ENCODE measurements around the gene CDC42EP1.
"Not testable (repeated sequence)": the region's sequence is repeated elsewhere in the genome, so short reads cannot be mapped to it uniquely, and the experiment has no call there.

The CDC42EP1 gene

DNA sequence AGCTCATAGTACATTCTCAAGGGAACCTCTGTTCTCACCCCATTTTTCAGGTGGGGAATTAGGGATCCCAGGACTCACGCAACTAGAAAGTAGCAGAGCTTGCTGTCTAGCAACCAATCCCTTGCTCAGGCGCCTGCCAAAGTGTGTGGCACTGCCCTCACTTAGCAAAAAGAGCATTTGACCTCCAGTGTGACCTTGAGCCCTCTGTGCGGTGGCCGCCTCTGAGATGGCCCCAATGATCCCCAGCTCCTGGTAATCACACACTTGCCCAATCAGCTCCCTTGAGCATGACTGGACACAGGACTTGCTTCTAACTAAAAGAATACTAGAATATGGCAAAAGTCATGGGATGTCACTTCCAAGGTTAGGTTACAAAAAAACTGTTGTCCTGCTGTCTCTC lies 22.2 kb downstream of the CDC42EP1 start:
- no peak overlapping the region for H3K4me3 Mint-ChIP-seq
- H3K9me3 Mint-ChIP-seq = no peaks in the 10 kb centered on the region
- H3K36me3 Mint-ChIP-seq (ENCODE audit: insufficient read depth) = peaks cover 2% of the 10 kb centered on the region
- H3K4me1 Mint-ChIP-seq = peaks cover 3% of the 10 kb centered on the region
- peaks cover 28% of the 10 kb centered on the region for H3K27me3 Mint-ChIP-seq
- DNase-seq (ENCODE audit: low spot score in 2 of 2) (no peak), ATAC-seq (replicated peaks; ENCODE audit: extremely low read depth, poor library complexity, severe bottlenecking) (no peak)
- H3K27ac Mint-ChIP-seq (ENCODE audit: low read depth) = no peak overlapping the region

DNA sequence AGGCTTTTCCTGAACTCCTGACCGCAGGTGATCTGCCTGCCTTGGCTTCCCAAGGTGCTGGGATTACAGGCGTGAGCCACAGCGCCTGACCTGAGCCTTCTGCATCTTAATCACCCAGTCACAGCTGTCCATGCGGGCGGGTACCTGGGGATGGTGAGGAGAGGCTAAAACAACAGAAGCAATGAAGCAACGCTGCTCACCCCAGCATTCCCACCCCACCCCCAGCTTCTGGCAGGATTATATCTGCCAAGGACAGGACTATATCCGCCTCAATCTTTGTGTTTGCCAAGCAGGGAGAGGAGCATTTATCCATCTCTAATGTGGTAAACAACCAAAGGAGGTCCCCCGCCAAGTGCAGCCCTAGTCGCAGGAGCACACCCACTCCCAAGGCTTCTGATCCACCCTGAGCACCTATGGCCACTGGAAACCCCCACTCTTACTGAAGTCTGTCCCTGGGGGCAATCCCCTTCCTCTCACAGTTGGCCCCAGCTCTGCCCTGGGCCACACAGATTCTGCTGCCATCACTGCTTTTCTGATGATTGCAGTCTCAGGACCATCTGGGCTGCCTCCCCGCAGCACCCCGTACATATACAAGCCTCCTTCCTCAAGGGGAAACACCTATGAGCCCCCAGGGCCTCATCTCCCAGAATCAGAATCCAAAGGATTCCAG lies 28.4 kb downstream of the CDC42EP1 start:
- DNase-seq (ENCODE audit: low spot score in 2 of 2) = no peak
- H3K36me3 Mint-ChIP-seq (ENCODE audit: insufficient read depth) = no peaks in the 10 kb centered on the region
- no peaks in the 10 kb centered on the region for H3K9me3 Mint-ChIP-seq
- peaks cover 27% of the 10 kb centered on the region for H3K27me3 Mint-ChIP-seq
- H3K27ac Mint-ChIP-seq (ENCODE audit: low read depth) = no peak overlapping the region
- ATAC-seq (replicated peaks; ENCODE audit: extremely low read depth, poor library complexity, severe bottlenecking) = no peak
- peaks cover 12% of the 10 kb centered on the region for H3K4me1 Mint-ChIP-seq
- no peak overlapping the region for H3K4me3 Mint-ChIP-seq

DNA sequence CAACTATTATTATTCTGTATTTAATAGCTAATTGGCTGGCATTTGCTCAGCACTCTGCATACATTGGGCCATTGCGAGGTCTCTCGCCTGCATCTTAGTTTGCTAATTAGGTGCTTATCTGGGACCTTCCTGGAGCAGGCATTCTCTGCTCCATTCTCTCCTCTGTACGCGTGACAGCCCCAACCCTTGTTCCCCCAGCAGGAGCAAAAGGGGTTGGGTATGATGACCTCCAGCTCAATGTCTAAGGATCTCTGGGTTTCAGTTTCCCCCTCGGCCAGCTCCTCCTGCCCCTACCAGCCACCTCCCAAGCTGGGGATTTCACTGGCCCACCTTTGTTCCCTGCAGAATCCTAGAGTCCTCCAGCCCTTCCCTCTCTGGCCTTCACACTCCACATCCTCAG lies 29.4 kb downstream of the CDC42EP1 start:
- Mint-ChIP-seq H3K27ac (ENCODE audit: low read depth) (no peak overlapping the region), H3K4me1 (peaks cover 12% of the 10 kb centered on the region), H3K9me3 (no peaks in the 10 kb centered on the region), H3K27me3 (peaks cover 27% of the 10 kb centered on the region), H3K36me3 (ENCODE audit: insufficient read depth) (no peaks in the 10 kb centered on the region), H3K4me3 (no peak overlapping the region)
- DNase-seq (ENCODE audit: low spot score in 2 of 2) = no peak
- no peak for ATAC-seq (replicated peaks; ENCODE audit: extremely low read depth, poor library complexity, severe bottlenecking)

DNA sequence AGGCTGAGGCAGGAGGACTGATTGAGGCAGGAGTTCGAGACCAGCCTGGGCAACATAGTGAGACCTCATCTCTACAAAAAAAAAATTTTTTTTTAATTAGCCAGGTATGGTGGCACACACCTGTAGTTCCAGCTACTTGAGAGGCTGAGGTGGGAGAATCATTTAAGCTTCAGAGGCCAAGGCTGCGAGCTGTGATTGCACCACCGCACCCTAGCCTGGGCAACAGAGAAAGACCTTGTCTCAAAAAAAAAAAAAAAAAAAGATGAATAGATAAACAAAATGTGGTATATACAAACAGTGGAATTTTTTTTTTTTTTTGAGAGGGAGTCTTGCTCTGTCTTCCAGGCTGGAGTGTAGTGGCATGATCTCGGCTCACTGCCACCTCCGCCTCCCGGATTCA lies 30.8 kb downstream of the CDC42EP1 start:
- not testable (repeated sequence) for DNase-seq (ENCODE audit: low spot score in 2 of 2); H3K4me3 Mint-ChIP-seq; ATAC-seq (replicated peaks; ENCODE audit: extremely low read depth, poor library complexity, severe bottlenecking); H3K9me3 Mint-ChIP-seq; H3K36me3 Mint-ChIP-seq (ENCODE audit: insufficient read depth)
- Mint-ChIP-seq H3K4me1 (peaks cover 12% of the 10 kb centered on the region), H3K27ac (ENCODE audit: low read depth) (peak overlapping the region; percentile 74), H3K27me3 (peaks cover 16% of the 10 kb centered on the region)

DNA sequence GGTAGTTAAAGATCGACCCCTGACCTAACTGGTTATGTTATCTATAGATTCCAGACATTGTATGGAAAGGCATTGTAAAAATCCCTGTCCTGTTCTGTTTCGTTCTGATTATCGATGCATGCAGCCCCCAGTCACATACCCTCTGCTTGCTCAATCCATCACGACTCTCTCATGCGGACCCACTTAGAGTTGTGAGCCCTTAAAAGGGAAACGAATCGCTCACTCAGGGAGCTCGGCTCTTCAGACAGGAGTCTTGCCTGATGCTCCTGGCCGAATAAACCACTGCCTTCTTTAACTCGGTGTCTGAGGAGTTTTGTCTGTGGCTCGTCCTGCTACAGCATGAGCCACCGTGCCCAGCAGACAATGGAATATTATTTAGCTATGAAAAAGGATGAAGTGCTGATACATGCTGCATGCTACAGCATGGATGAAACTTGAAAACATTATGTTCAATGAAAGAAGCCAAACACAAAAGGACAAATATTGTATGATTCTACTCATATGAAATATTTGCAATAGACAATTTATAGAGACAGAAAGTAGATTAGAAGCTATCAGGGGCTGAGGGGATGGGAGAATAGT lies 31.6 kb downstream of the CDC42EP1 start:
- no peak for ATAC-seq (replicated peaks; ENCODE audit: extremely low read depth, poor library complexity, severe bottlenecking)
- Mint-ChIP-seq H3K36me3 (ENCODE audit: insufficient read depth) (no peaks in the 10 kb centered on the region), H3K27ac (ENCODE audit: low read depth) (no peak overlapping the region), H3K4me1 (peaks cover 12% of the 10 kb centered on the region), H3K4me3 (peak overlapping the region; percentile 51), H3K9me3 (no peaks in the 10 kb centered on the region), H3K27me3 (peaks cover 16% of the 10 kb centered on the region)
- no peak for DNase-seq (ENCODE audit: low spot score in 2 of 2)

DNA sequence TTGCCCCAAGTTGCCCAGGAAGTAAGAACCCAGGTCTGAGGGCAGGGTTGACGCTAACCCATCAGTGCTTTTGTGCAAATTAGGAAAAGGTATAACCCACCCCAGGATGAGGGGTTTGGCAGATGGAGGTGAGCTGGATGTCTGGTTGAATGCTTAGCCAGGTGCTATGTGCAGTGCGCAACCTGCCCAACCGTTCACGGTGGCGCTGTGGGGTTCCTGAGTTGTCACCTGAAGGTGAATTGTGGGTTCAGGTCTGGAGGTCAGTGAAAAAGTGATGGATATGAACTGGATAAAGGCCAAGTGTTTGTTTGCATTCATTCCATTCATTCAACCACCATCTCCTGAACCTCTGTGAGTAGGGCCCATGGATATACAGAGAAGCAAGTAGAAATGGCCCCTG lies 34.0 kb downstream of the CDC42EP1 start:
- H3K36me3 Mint-ChIP-seq (ENCODE audit: insufficient read depth) = no peaks in the 10 kb centered on the region
- no peak for ATAC-seq (replicated peaks; ENCODE audit: extremely low read depth, poor library complexity, severe bottlenecking)
- no peaks in the 10 kb centered on the region for H3K9me3 Mint-ChIP-seq

DNA sequence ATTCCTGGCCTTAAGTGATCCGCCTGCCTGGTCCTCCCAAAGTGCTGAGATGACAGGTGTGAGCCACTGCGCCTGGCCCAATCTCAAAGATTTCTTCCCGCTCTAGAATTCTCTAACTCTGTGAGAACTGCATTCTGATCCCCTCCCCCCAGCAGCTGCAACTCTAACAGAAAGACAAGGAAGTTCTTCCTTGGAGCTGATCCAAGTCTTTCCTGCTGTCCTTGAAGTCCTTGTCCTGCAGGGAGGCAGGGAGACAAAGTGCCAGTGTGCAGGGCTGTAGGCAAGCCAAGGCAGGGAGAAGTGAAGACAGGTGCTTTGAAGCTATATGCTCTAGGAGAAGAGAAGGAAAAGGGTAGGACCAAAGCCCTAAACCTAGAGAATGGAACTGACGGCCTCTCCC lies 38.9 kb downstream of the CDC42EP1 start:
- DNase-seq (ENCODE audit: low spot score in 2 of 2) (no peak), ATAC-seq (replicated peaks; ENCODE audit: extremely low read depth, poor library complexity, severe bottlenecking) (no peak)
- Mint-ChIP-seq H3K27ac (ENCODE audit: low read depth) (no peak overlapping the region), H3K9me3 (no peaks in the 10 kb centered on the region), H3K4me3 (no peak overlapping the region), H3K27me3 (no peaks in the 10 kb centered on the region), H3K36me3 (ENCODE audit: insufficient read depth) (no peaks in the 10 kb centered on the region), H3K4me1 (peaks cover 10% of the 10 kb centered on the region)

More for the DNA sequence above, 34.0 kb downstream of the CDC42EP1 start:
- Mint-ChIP-seq H3K4me1 (peaks cover 12% of the 10 kb centered on the region), H3K27ac (ENCODE audit: low read depth) (no peak overlapping the region), H3K4me3 (no peak overlapping the region), H3K27me3 (peaks cover under 1% of the 10 kb centered on the region)
- DNase-seq (ENCODE audit: low spot score in 2 of 2) = no peak

DNA sequence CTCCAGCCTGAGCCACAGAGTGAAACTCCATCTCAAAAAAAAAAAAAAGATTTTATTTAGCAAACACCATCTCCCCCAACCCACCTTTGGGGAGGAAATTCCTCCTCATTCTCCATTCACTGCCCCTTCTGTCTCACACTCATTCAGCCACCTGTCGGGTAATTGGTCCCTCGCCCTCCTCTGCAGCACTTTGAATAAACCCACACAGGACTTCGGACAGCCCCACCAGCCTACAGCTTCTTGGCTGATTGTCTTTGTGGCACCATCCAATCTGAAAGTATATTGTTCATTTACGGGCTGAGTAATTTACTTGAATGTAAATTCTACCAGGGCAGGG lies 40.9 kb downstream of the CDC42EP1 start:
- H3K4me1 Mint-ChIP-seq = peaks cover 24% of the 10 kb centered on the region
- no peaks in the 10 kb centered on the region for H3K9me3 Mint-ChIP-seq
- no peak overlapping the region for H3K4me3 Mint-ChIP-seq
- ATAC-seq (replicated peaks; ENCODE audit: extremely low read depth, poor library complexity, severe bottlenecking) (no peak), DNase-seq (ENCODE audit: low spot score in 2 of 2) (no peak)
- no peaks in the 10 kb centered on the region for H3K27me3 Mint-ChIP-seq
- no peak overlapping the region for H3K27ac Mint-ChIP-seq (ENCODE audit: low read depth)
- peaks cover 3% of the 10 kb centered on the region for H3K36me3 Mint-ChIP-seq (ENCODE audit: insufficient read depth)

DNA sequence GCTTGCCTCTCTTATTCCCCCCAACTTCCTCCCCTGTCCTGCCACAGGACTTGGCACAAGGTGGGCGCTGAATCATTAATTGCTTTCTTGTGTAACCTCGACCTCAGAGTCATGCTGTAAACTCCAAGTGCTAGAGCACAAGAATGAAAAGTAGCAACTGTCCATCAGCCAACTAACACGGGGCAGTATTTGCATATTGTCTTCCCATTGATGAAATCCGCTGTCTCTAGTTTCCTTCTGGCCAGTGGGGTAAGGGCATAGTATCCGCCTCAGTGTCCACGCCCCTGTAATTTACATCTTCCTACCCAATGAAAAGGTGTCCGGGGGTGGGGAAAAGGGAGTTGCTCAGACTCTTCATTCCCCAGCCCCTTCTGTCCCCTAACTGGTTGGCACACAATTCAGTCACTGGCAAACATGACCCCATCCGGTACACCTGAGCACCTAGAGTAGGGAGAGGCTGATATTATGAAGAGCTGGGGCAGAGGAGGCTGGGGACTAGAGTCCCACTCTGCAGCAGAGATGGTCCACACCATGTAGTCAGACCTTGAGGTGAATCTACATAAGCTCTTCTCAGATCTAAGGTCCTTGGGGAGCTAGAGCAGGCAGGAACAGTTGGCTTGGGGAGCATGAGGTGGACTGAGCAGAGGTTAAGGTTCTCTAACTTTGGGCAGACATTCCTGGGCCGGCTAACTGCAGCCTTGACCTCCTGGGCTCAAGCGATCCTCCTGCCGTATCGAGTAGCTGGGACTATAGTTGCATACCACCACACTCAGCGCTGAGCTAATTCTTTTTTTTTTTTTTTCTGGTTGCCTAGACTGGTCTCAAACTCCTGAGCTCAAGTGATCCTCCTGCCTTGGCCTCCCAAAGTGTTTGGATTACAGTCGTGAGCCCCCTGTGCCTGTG lies 41.5 kb downstream of the CDC42EP1 start:
- H3K4me3 Mint-ChIP-seq = no peak overlapping the region
- ATAC-seq (replicated peaks; ENCODE audit: extremely low read depth, poor library complexity, severe bottlenecking) (no peak), DNase-seq (ENCODE audit: low spot score in 2 of 2) (no peak)

DNA sequence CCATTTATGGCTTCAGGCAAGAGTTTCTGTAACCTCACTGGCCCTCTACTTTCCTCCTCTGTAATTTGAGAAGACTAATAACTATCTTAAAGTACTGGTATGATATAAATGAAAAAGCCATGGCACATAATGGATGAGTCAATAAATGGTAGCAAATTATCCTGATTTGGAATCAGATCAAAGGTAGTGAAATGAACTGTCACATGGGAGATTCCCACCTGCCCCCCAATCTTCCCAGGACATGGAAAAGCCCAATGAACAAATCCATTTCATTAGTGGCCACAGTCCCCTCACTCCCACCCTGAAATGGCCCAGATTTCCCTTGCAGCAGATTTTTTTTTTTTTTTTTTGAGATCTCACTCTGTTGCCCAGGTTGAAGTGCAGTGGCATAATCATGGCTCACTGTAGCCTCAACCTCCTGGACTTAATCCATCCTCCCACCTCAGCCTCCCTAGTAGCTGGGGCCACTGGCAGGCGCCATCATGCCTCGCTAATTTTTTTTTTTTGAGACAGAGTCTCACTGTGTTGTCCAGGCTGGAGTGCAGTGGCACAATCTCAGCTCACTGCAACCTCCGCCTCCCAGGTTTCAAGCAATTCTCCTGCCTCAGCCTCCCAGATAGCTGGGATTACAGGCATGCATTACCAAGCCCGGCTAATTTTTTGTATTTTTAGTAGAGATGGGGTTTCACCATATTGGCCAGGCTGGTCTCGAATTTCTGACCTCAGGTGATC lies 42.4 kb downstream of the CDC42EP1 start:
- DNase-seq (ENCODE audit: low spot score in 2 of 2); H3K4me3 Mint-ChIP-seq; H3K9me3 Mint-ChIP-seq; H3K36me3 Mint-ChIP-seq (ENCODE audit: insufficient read depth); H3K27me3 Mint-ChIP-seq; ATAC-seq (replicated peaks; ENCODE audit: extremely low read depth, poor library complexity, severe bottlenecking); H3K27ac Mint-ChIP-seq (ENCODE audit: low read depth): not testable (repeated sequence)
- peaks cover 30% of the 10 kb centered on the region for H3K4me1 Mint-ChIP-seq

More for the DNA sequence above, 41.5 kb downstream of the CDC42EP1 start:
- H3K27me3 Mint-ChIP-seq = no peaks in the 10 kb centered on the region
- no peak overlapping the region for H3K27ac Mint-ChIP-seq (ENCODE audit: low read depth)
- H3K9me3 Mint-ChIP-seq = no peaks in the 10 kb centered on the region
- H3K36me3 Mint-ChIP-seq (ENCODE audit: insufficient read depth) = peaks cover 3% of the 10 kb centered on the region
- peaks cover 24% of the 10 kb centered on the region for H3K4me1 Mint-ChIP-seq

DNA sequence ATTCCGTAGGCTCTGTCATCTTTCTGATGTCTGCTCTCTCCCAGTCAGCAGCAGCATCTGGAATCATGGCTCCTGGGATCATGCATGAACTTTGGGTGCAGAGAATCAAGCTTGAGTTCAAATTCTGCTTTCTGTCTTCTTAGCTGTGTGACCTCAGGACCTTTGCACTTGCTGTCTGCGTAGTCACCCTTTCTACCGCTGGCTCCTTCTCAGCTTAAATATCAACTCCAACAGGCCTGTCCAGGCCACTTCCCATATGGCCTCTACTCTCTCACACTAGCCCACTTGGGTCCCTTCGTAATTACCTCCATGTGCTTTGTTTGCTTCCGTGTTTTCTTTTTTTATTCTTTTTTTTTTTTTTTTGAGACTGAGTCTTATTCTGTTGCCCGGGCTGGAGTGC lies 43.8 kb downstream of the CDC42EP1 start:
- ATAC-seq (replicated peaks; ENCODE audit: extremely low read depth, poor library complexity, severe bottlenecking) = no peak
- Mint-ChIP-seq H3K27ac (ENCODE audit: low read depth) (no peak overlapping the region), H3K4me1 (peaks cover 37% of the 10 kb centered on the region)

DNA sequence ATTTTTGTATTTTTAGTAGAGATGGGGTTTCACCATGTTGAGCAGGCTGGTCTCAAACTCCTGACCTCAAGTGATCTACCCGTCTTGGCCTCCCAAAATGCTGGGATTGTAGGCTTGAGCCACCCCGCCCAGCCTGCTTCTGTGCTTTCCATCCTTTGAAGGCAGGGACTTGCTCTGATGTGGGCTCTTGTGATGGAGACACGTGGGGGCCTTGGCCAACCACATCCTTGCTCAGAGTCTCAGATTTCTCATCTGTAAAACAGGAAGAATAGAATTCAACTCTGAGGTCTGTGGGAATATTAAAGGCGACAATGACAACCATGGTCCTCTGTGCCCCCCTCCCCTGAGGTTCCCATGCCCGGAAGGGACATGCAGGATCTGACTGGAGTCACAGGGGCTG lies 44.6 kb downstream of the CDC42EP1 start:
- Mint-ChIP-seq H3K4me1 (peaks cover 45% of the 10 kb centered on the region), H3K9me3 (no peaks in the 10 kb centered on the region), H3K4me3 (peak overlapping the region; percentile 52), H3K36me3 (ENCODE audit: insufficient read depth) (peaks cover 12% of the 10 kb centered on the region), H3K27me3 (no peaks in the 10 kb centered on the region), H3K27ac (ENCODE audit: low read depth) (no peak overlapping the region)
- DNase-seq (ENCODE audit: low spot score in 2 of 2) (peak in 1 of 2 donors; percentile 52), ATAC-seq (replicated peaks; ENCODE audit: extremely low read depth, poor library complexity, severe bottlenecking) (peak; percentile 8)

More for the DNA sequence above, 43.8 kb downstream of the CDC42EP1 start:
- Mint-ChIP-seq H3K27me3 (no peaks in the 10 kb centered on the region), H3K4me3 (no peak overlapping the region), H3K9me3 (no peaks in the 10 kb centered on the region), H3K36me3 (ENCODE audit: insufficient read depth) (peaks cover 10% of the 10 kb centered on the region)
- DNase-seq (ENCODE audit: low spot score in 2 of 2) = no peak

All from central memory CD8-positive, alpha-beta T cell (primary cell).